ENCODE results near the gene SBNO2. TPM values are rescaled to one million over a fixed set of nuclear protein-coding genes. Genes with fewer than 3 reads are reported as not detected.
A peak's percentile ranks its signal among the peaks of the same experiment; 100 is the strongest.

SBNO2 gene
- total RNA-seq, 1 donor from 2014 or later, result 91.6 TPM

DNA sequence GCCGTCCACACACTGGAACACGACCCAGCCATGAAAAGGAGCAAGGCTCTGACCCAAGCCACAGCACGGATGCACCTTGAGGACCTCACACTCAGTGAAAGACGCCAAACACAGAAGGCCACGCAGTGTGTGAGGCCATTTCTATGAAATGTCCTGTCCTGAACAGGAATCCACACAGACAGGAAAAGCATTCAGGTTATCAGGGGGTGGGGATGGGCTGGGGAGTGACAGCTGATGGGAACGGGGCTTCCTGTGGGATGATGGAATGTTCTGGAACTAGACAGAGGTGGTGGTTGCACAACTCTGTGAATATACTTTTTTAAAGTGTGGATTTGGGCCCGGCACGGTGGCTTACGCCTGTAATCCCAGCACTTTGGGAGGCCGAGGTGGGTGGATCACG, 39.6 kb downstream of the SBNO2 start:
- no peaks in the 10 kb centered on the region for H3K9me3 ChIP-seq
- TF ChIP-seq, protein P1, sequence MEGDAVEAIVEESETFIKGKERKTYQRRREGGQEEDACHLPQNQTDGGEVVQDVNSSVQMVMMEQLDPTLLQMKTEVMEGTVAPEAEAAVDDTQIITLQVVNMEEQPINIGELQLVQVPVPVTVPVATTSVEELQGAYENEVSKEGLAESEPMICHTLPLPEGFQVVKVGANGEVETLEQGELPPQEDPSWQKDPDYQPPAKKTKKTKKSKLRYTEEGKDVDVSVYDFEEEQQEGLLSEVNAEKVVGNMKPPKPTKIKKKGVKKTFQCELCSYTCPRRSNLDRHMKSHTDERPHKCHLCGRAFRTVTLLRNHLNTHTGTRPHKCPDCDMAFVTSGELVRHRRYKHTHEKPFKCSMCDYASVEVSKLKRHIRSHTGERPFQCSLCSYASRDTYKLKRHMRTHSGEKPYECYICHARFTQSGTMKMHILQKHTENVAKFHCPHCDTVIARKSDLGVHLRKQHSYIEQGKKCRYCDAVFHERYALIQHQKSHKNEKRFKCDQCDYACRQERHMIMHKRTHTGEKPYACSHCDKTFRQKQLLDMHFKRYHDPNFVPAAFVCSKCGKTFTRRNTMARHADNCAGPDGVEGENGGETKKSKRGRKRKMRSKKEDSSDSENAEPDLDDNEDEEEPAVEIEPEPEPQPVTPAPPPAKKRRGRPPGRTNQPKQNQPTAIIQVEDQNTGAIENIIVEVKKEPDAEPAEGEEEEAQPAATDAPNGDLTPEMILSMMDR (IDR thresholded peaks at IDR 0.05), result no peak
- no peak for DNase-seq
- peaks cover 18% of the 10 kb centered on the region for H3K36me3 ChIP-seq
- H3K27me3 ChIP-seq (ENCODE audit: low read depth), result no peaks in the 10 kb centered on the region
- H3K4me1 ChIP-seq, result peaks cover 70% of the 10 kb centered on the region
- no peak overlapping the region for H3K4me3 ChIP-seq
- no peak for ATAC-seq
- H3K27ac ChIP-seq, result peak overlapping the region; percentile 97
- intact Hi-C loops (cut with DNase I), result no loop called here

DNA sequence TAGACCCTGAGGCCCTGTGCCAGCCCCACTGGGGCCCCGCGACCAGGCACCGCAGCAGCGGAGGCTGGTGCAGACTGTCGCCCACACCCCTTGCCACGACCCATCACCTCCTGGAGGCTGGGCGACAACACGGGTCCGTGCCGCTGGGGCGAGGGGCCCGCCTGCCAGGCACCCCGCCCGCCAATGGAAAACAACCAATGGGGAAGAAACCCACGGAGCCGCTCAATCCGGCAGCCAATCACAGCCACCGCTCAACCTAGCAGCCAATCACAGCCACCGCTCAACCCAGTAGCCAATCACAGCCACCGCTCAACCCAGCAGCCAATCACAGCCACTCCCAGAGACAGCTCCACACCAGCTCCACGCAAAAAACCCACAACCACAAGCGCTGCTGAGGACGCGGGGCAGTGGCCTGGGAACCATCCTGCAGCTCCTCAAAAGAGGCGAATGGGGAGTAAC, 40.6 kb downstream of the SBNO2 start:
- Histone ChIP-seq H3K9me3 (no peaks in the 10 kb centered on the region), H3K27me3 (ENCODE audit: low read depth) (no peaks in the 10 kb centered on the region), H3K4me3 (peak overlapping the region; percentile 85), H3K4me1 (peaks cover 77% of the 10 kb centered on the region), H3K27ac (peak overlapping the region; percentile 97), H3K36me3 (peaks cover 15% of the 10 kb centered on the region)
- TF ChIP-seq, protein P1 (IDR thresholded peaks at IDR 0.05), result no peak
- intact Hi-C loops (cut with DNase I), result no loop called here
- ATAC-seq, result peak; percentile 16 to 44
- DNase-seq, result peak; percentile 68

GRCh38 chr19:1132552-1133383, 41.3 kb downstream of the SBNO2 start:
- H3K27me3 ChIP-seq (ENCODE audit: low read depth), result no peaks in the 10 kb centered on the region
- peaks cover 81% of the 10 kb centered on the region for H3K4me1 ChIP-seq
- DNase-seq, result peak; percentile 66
- peak; percentile 8 to 20 for ATAC-seq
- peak overlapping the region; percentile 97 for H3K27ac ChIP-seq
- no peaks in the 10 kb centered on the region for H3K9me3 ChIP-seq
- intact Hi-C loops (cut with DNase I), result no loop called here
- H3K4me3 ChIP-seq, result peak overlapping the region; percentile 85
- TF ChIP-seq, protein P1 (IDR thresholded peaks at IDR 0.05), result no peak
- peaks cover 21% of the 10 kb centered on the region for H3K36me3 ChIP-seq

- DNase-seq (peak; percentile 95), ATAC-seq (peak; percentile 83 to 84)
- Histone ChIP-seq H3K27me3 (ENCODE audit: low read depth) (no peaks in the 10 kb centered on the region), H3K4me3 (peak overlapping the region; percentile 85), H3K9me3 (no peaks in the 10 kb centered on the region), H3K4me1 (peaks cover 90% of the 10 kb centered on the region), H3K27ac (peak overlapping the region; percentile 97), H3K36me3 (peaks cover 29% of the 10 kb centered on the region)
- TF ChIP-seq, protein P1 (IDR thresholded peaks at IDR 0.05), result peak; percentile 10
- intact Hi-C loops (cut with DNase I), result no loop called here
These were observed 42.1 kb downstream of the SBNO2 start for GRCh38 chr19:1131718-1132551.
